ENCODE data around the gene PPEF1.

PPEF1 gene

GRCh38 chrX:18707426-18708049 is at the start of gene PPEF1:
Gene PPEF1, plus strand, starts transcription at chrX:18707645. Its CDS starts 136 bp downstream, at chrX:18707781.
- in situ Hi-C loops (cut with MboI; ENCODE audit: low sequenced_read_pairs) = no loop called here

DNA sequence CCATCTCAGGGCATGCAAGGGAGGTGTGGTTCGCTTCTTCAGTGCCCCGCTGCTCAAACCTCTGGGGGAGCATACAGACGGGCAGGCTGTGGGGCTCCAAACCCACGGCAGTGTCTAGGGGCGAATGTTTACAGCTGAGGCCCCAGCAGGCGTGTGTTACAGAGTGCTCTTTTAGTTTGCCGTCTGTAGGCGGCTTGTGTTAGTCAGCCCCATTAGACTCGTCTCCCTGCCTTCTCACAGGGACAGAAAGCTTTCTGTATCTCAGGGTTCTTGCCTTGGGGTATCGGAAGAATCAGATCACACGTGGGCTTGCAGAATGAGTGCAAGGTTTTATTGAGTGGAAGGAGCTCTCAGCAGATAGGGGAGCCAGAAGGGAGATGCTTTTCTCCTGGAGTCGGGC is 46.2 kb upstream of the PPEF1 start:
- in situ Hi-C loops (cut with MboI; ENCODE audit: low sequenced_read_pairs) = no loop called here

GRCh38 chrX:18664947-18665346 is 42.5 kb upstream of the PPEF1 start:
- in situ Hi-C loops (cut with MboI; ENCODE audit: low sequenced_read_pairs) = no loop called here

- in situ Hi-C loops (cut with MboI; ENCODE audit: low sequenced_read_pairs) = no loop called here
Measured at GRCh38 chrX:18666614-18667013, 40.8 kb upstream of the PPEF1 start.

GRCh38 chrX:18668071-18668835 is 39.2 kb upstream of the PPEF1 start:
- in situ Hi-C loops (cut with MboI; ENCODE audit: low sequenced_read_pairs) = no loop called here

GRCh38 chrX:18672008-18672407 is 35.4 kb upstream of the PPEF1 start, which contains the start of gene RS1:
Gene RS1, minus strand, starts transcription at chrX:18672108. Its CDS starts 40 bp downstream, at chrX:18672068.
- in situ Hi-C loops (cut with MboI; ENCODE audit: low sequenced_read_pairs) = no loop called here

- in situ Hi-C loops (cut with MboI; ENCODE audit: low sequenced_read_pairs) = no loop called here
Measured at GRCh38 chrX:18674417-18674787, 33.0 kb upstream of the PPEF1 start.

- in situ Hi-C loops (cut with MboI; ENCODE audit: low sequenced_read_pairs) = no loop called here
Measured at GRCh38 chrX:18674788-18675735, 32.4 kb upstream of the PPEF1 start.

DNA sequence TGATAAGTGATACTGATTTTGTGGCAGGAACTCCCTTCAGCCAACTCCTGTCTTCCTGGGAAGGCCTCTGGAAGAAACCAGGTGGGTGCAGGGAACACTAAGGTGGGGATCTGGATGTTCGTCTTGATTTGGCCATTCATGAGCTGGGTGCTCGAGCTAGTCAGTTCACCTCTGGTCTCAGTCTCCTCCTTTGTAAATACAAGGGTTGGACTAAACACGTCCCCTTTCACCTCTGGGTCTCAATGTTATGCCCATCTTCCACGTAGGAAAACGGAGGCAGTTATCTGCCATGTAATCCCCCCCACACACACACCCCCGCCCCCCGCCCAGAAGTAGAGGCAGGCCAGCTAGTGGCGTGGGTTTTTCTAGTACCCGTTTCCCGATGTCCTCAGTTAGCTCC is 31.4 kb upstream of the PPEF1 start:
- in situ Hi-C loops (cut with MboI; ENCODE audit: low sequenced_read_pairs) = no loop called here

- in situ Hi-C loops (cut with MboI; ENCODE audit: low sequenced_read_pairs) = no loop called here
Measured at GRCh38 chrX:18676470-18676869, 31.0 kb upstream of the PPEF1 start.

DNA sequence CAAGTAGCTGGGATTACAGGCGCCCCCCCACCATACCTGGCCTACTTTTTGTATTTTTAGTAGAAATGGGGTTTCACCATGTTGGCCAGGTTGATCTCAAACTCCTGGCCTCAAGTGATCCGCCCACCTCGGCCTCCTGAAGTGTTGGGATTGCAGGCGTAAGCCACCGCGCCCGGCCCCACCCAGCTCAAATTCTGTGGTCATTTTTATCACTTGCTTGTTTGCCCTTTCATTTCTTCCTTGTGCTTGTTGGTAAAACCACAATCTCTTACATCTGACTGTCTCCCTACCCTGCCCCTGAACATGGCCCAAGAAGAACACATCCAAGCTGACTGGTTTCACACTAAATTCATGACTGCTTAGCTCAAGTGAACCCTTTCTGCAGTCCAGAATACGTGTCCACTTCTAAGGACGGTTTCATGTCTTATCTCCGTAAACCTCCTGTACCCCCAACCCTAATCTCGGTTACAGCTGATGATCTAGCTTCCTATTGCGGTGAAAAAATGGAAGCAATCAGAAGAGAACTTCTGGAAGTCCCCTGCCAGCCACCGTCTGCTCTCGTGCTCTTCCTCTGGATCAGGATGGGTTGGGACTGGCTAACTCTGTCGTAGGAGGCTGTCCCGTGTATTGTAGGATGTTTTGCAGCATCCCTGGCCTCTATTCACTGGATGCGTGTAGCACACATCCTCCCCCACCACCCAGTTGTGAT is 30.1 kb upstream of the PPEF1 start:
- in situ Hi-C loops (cut with MboI; ENCODE audit: low sequenced_read_pairs) = no loop called here

DNA sequence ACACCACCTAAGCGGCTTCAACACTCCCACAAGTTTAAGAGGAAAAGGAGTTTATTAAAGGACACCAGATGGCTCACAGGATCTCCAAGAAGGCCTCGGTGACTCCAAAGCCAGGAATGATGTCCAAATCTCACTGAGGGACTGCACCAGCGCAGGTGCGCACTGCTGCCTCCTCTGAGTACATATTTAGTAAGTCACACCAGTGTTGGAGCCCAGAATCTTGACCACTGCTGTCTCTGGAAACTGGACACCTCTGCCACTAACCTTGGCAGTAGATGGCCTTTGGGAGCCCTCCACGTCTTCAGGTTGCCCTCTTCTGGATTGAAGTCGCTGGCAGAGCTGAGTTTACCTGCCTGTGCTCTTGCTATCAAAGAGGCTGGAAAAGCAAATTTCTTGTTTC is 25.4 kb upstream of the PPEF1 start:
- in situ Hi-C loops (cut with MboI; ENCODE audit: low sequenced_read_pairs) = no loop called here

GRCh38 chrX:18682979-18683387 is 24.5 kb upstream of the PPEF1 start:
- in situ Hi-C loops (cut with MboI; ENCODE audit: low sequenced_read_pairs) = no loop called here

DNA sequence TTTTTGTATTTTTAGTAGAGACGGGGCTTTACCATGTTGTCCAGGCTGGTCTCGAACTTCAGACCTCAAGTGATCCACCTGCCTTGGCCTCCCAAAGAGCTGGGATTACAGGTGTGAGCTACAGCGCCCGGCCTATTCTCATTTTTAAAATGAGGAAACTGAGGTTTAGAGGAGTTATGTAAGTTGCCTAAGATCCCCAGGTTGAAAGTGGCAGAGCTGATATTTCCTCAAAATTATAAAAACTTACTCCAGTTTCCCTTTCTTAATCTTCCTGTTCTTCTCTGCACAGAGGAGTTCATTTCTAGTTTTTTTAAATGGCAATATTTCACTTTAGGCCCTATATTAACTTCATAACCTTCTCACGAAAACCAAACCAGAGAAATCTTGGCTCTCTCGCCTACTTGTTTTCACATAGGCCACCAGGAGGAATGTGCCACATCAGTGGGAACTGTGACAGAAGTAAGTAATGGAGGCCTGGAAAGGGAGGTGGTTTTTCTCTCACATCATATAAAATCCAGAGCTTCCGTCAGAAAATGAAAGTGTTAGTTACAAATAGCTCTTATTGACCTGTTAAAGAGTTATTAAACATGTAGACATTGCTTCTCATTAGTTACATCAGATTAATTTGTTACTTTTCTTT is 19.5 kb upstream of the PPEF1 start:
- in situ Hi-C loops (cut with MboI; ENCODE audit: low sequenced_read_pairs) = no loop called here

DNA sequence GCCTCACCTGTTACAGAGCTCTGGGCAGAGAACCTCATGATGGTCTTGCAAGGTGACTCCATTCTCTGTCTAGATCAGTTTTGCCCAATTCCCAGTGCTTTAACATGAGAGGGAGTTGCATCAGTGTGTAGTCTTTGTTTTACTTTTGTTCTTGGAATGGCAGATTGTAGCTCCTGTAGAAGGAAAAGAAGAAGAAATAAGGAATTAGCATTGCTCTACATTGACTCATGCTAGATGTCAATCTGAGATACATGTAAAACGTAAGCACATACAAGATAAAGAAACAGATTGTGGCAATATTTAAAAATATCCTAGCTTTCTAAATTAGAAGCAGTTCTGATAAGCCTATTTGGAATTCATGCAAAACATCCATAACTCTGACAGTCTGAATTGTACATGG is 16.0 kb upstream of the PPEF1 start:
- in situ Hi-C loops (cut with MboI; ENCODE audit: low sequenced_read_pairs) = no loop called here

DNA sequence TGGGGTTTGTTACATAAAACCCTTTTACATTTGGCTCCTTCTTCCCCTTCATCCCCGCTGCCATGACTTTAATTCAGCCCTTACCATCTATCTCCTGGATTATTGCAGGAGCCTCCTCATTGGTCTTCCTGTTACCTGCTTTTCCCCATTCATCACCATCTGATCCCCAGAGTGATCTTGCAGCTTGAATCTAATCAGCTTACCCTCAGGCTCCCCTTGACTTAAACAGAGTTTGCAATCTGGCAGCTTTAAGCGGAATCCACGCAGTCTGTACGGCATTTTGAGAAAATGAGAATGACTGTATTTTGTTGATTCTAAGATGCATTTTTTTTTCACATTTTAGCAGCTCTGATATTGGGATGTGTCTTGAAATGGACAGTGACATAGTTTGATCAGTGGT is 14.9 kb upstream of the PPEF1 start:
- in situ Hi-C loops (cut with MboI; ENCODE audit: low sequenced_read_pairs) = no loop called here

GRCh38 chrX:18696653-18697052 is 10.8 kb upstream of the PPEF1 start:
- in situ Hi-C loops (cut with MboI; ENCODE audit: low sequenced_read_pairs) = no loop called here

- in situ Hi-C loops (cut with MboI; ENCODE audit: low sequenced_read_pairs) = no loop called here
Measured at GRCh38 chrX:18698737-18699650, 8.5 kb upstream of the PPEF1 start.

DNA sequence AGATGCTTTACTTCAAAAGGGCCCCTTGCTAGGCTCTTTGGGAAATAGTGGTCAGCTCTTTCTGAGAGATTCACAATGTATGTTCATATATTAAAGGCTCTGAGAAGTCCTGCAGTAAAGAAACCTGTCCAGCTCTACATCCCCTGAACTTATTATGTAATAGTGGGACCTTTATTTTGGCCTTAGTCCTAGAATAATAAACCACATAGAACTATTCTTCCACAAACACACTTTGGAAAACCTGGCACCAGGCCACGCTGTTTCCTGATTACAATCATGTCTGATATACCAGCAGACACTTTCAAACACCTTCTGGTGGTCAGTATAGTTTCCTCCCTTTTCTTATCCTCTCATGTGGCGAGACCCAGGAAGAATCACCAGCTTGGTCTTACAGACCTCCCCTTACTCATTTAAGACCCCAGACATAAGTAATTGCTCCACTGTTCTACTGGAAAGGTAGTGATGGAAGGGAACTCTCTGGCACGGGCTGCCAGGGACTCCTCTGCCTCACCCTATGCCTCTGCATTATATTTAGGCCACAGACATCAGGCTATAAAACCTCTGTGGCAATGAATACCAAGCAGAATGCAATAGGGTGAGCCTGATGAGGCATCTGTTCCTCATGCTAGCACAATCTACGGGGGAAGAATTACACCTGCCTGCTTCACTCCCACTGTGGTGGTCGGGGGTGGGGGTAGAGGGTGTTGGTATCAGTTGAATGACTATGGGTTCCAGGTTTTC is 5.7 kb upstream of the PPEF1 start:
- in situ Hi-C loops (cut with MboI; ENCODE audit: low sequenced_read_pairs) = no loop called here

Measured in HL-60/S4 treated with phorbol 12-myristate 13-acetate at 8.2 ng/mL for 4 days and 3 days (cell line).